Tibial artery (tissue), 4 donors: Measurements from ENCODE around the gene ABHD16B.

Experiments
- DNase-seq, 2 donors: peaks; one replicate each; pipeline ENCODE4 v3.0.0-alpha.2; 2019
- H3K27ac ChIP-seq, 2 donors: fragments of 200-600 bp; sonication (generic) in 1 of 2; 1 replicate in 1 of 2; 2 replicates in 1 of 2; pipeline ENCODE4 v1.5.1; 2018 to 2019; ENCODE audit warnings: mild to moderate bottlenecking in 1 of 2
- H3K27me3 ChIP-seq, 2 donors: fragments of 200-600 bp; sonication (generic) in 1 of 2; one replicate each; pipeline versions ENCODE4 v1.5.1 to v1.6.0; 2016 to 2019
- H3K36me3 ChIP-seq, 3 donors: fragments of 200-600 bp; sonication (generic) in 2 of 3; one replicate each; pipeline ENCODE4 v1.5.1; 2016 to 2019; ENCODE audit warnings: mild to moderate bottlenecking in 2 of 3
- H3K4me1 ChIP-seq, 4 donors: fragments of 200-600 bp; sonication (generic) in 2 of 4; 1 replicate in 3 of 4; 2 replicates in 1 of 4; pipeline ENCODE4 v1.5.1; 2016 to 2019
- H3K4me3 ChIP-seq, 2 donors: fragments of 200-600 bp; sonication (generic) in 1 of 2; 1 replicate in 1 of 2; 2 replicates in 1 of 2; pipeline ENCODE4 v1.5.1; 2018 to 2019; ENCODE audit warnings: mild to moderate bottlenecking in 2 of 2
- H3K9me3 ChIP-seq, 3 donors: fragments of 200-600 bp; sonication (generic) in 1 of 3; one replicate each; pipeline ENCODE4 v1.5.1; 2016 to 2019
- CTCF ChIP-seq, 2 experiments: fragments of 200-600 bp in 1 of 2; fragments of 450-650 bp in 1 of 2; IDR thresholded peaks; one replicate each; pipeline ENCODE4 v1.5.1; 2017 to 2019; ENCODE audit warnings: antibody characterized with exemption in 2 of 2, mild to moderate bottlenecking in 1 of 2, moderate library complexity in 1 of 2
- intact Hi-C: fragments of 100-400 bp; cut with DNase I; formaldehyde crosslinking; loops from one replicate; pipeline ENCODE4 v1.15.0; 2023; ENCODE audit warnings: low total_unique reads

ABHD16B gene

GRCh38 chr20:63836458-63837344 lies 24.6 kb upstream of the ABHD16B start:
- no peak for TF ChIP-seq CTCF (IDR thresholded peaks at IDR 0.05)

GRCh38 chr20:63837479-63837878 lies 23.8 kb upstream of the ABHD16B start:
- Histone ChIP-seq H3K27me3 (peaks cover 0 to 4% of the 10 kb centered on the region in 2 donors), H3K9me3 (no peaks in the 10 kb centered on the region), H3K4me3 (no peak overlapping the region), H3K4me1 (peaks cover 0 to 19% (median 13%) of the 10 kb centered on the region in 4 donors), H3K27ac (no peak overlapping the region), H3K36me3 (no peaks in the 10 kb centered on the region)
- intact Hi-C loops = no loop called here
- no peak for TF ChIP-seq CTCF (IDR thresholded peaks at IDR 0.05)
- DNase-seq = no peak

More at GRCh38 chr20:63836458-63837344, 24.6 kb upstream of the ABHD16B start:
- no peak for DNase-seq
- no peak overlapping the region for H3K4me3 ChIP-seq
- H3K27me3 ChIP-seq = peaks cover 0 to 3% of the 10 kb centered on the region in 2 donors
- peaks cover 0 to 25% (median 16%) of the 10 kb centered on the region in 4 donors for H3K4me1 ChIP-seq
- no peaks in the 10 kb centered on the region for H3K36me3 ChIP-seq
- intact Hi-C loops = no loop called here
- no peak overlapping the region for H3K27ac ChIP-seq
- H3K9me3 ChIP-seq = no peaks in the 10 kb centered on the region

- Histone ChIP-seq H3K4me3 (no peak overlapping the region), H3K9me3 (no peaks in the 10 kb centered on the region), H3K27ac (no peak overlapping the region), H3K27me3 (peaks cover 0 to 19% of the 10 kb centered on the region in 2 donors), H3K4me1 (peaks cover 0 to 9% (median 5%) of the 10 kb centered on the region in 4 donors), H3K36me3 (no peaks in the 10 kb centered on the region)
- DNase-seq = no peak
- intact Hi-C loops = no loop called here
- no peak for TF ChIP-seq CTCF (IDR thresholded peaks at IDR 0.05)
Measured at GRCh38 chr20:63839620-63840019, 21.7 kb upstream of the ABHD16B start.

GRCh38 chr20:63840405-63840828 lies 20.9 kb upstream of the ABHD16B start:
- Histone ChIP-seq H3K27me3 (peaks cover 0 to 27% of the 10 kb centered on the region in 2 donors), H3K27ac (no peak overlapping the region), H3K36me3 (no peaks in the 10 kb centered on the region), H3K4me1 (peaks cover 0 to 1% (median under 1%) of the 10 kb centered on the region in 4 donors), H3K4me3 (no peak overlapping the region), H3K9me3 (no peaks in the 10 kb centered on the region)
- no peak for DNase-seq
- TF ChIP-seq CTCF (IDR thresholded peaks at IDR 0.05) = no peak
- intact Hi-C loops = no loop called here

- intact Hi-C loops = no loop called here
- no peaks in the 10 kb centered on the region for H3K9me3 ChIP-seq
- peaks cover 0 to 45% of the 10 kb centered on the region in 2 donors for H3K27me3 ChIP-seq
- TF ChIP-seq CTCF (IDR thresholded peaks at IDR 0.05) = no peak
- H3K4me1 ChIP-seq = peaks cover 0 to 16% (median 10%) of the 10 kb centered on the region in 4 donors
- H3K4me3 ChIP-seq = no peak overlapping the region
- H3K27ac ChIP-seq = no peak overlapping the region
- DNase-seq = no peak
- no peaks in the 10 kb centered on the region for H3K36me3 ChIP-seq
Measured at GRCh38 chr20:63842258-63842657, 19.0 kb upstream of the ABHD16B start.
